Activated T-helper 1 cell treated with Interleukin-2 at 50 U/mL for 16 hours (primary cell): ENCODE measurements around the gene FLAD1.
A peak's percentile ranks its signal among the peaks of the same experiment; 100 is the strongest.

ENCODE experiments used
- DNase-seq: peaks from one replicate; pipeline ENCODE4 v3.0.0-alpha.2; 2020; ENCODE audit warnings: low read depth

FLAD1 gene

DNA sequence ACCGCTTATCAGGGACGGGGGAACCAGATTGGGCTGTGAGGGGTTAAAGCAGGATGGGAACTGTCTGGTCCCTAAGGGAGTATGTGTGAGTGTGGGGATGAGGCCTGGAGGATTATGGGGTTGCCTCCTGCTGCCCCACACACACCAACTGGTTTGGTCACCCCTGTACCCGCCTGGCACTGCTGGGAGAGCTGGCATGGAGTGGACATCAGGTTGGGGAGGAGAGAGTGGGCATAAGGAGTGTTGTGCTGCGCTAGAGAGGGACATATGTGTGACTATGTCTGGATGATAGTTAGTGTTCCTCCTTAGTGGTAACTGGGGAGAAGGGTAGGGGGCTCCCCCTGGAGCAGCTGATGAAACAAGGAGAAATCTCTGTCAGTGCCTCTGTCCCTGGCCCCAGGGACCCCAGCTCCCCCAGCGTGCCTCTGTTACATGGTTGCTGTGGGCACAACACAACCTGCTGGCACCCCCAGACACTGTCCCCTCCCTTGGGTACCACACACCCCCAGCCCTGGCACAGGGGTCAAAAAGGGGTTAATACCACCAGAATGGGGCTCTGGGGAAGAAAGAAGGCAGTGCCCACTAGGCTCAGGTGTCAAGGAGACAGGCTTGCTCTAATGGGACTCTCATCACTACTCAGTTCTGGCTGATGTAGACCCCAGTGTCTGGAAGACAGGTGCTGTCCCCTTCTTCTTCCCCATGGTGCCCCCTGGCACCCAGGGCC is 21.4 kb downstream of the FLAD1 start:
- DNase-seq, result no peak

DNA sequence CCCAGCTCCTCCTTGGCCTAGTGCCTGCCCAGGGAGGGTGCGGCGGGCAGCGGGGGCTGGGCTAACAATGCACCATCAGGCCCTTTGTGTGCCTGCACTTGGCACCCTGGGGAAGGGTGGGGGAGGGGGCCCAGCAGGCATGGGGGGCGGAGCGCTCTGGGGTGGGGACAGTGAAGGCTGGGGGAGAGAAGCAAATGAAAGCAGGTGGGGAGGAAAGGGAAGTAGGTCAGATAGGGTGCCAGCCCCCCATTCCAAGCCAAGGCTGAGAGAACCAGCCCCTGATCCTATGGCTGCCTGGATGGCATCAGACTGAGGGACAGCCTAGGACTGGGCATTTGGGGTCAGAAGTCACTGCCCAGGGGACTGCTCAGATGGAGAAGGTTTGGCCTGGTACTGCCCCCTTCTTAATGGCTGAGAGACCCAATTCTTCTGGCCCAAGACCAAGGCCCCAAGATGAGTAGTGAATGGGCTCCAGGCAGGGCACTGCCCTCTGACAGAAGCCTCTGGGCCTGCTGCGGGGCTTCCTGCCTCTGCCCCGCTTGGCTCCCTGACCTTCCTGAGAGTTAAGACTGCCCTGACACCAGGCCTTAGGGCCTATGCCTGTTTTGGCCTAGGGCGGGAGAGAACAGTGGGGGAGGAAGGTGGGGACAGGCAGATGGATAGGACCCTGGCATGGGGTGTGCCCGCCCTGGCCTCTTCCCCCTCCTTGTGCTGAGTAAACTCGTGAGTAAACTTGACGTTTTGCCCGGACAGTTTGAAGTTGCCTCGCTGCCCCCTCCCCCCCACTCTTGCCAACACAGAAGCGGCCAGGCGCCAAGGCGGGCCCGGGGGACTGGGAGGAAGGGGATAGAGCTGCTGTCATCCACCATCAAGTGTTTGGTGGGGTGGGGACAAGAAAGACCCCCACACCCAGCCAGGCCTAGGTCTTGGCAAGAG is 22.2 kb downstream of the FLAD1 start:
- DNase-seq, result no peak

DNA sequence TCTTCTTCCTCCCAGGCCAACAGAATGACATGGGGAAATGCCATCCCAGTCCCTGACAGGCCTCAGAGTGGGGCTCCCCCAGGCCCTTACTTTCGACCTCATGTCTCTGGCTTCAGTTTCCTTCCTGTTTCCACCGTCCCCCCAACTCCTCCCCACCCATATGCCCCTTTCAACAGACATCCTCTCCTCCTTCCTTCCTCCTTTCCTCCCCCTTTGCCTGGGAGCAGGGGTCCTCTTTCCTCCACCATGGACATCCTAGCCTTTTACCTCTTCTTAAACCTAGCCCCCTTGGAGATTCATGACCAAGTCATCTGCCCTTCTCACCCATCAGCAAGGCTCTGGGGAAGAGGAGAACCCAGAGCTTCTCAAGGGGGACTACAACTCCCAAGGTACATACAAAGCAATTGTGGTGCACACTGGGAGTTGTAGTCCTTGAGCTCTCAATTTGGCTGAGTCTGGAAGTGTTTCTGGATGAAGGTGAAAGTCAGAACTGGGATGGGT is 23.5 kb downstream of the FLAD1 start:
- no peak for DNase-seq

DNA sequence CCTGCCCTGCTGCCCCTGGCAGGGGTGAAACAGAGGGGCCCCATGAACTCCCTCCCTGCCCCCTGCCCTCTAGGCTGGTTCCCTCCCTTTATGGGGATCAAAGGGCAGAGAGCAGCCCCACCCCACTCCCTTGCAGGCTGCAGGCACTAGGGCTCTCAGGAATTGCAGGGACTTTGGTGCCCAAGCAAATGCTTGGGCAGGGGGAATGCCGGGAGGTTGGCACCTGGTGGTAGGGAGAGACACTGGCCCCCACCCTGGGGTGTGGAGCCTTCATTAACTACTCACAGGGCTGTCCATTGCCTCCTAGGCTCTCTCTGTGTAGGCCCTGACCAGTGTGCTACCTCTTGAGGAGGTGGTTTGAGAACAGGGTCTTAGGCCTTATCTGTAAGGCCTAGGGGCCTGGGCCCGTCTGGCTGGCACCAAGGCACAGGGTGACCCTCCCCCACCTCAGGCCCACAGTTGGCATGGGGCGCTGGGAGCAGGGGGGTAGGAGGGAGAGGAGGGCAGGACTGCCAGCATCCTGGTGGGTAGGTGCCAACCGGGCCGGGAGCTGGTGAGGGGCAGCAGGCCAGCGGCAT is 24.2 kb downstream of the FLAD1 start:
- no peak for DNase-seq

DNA sequence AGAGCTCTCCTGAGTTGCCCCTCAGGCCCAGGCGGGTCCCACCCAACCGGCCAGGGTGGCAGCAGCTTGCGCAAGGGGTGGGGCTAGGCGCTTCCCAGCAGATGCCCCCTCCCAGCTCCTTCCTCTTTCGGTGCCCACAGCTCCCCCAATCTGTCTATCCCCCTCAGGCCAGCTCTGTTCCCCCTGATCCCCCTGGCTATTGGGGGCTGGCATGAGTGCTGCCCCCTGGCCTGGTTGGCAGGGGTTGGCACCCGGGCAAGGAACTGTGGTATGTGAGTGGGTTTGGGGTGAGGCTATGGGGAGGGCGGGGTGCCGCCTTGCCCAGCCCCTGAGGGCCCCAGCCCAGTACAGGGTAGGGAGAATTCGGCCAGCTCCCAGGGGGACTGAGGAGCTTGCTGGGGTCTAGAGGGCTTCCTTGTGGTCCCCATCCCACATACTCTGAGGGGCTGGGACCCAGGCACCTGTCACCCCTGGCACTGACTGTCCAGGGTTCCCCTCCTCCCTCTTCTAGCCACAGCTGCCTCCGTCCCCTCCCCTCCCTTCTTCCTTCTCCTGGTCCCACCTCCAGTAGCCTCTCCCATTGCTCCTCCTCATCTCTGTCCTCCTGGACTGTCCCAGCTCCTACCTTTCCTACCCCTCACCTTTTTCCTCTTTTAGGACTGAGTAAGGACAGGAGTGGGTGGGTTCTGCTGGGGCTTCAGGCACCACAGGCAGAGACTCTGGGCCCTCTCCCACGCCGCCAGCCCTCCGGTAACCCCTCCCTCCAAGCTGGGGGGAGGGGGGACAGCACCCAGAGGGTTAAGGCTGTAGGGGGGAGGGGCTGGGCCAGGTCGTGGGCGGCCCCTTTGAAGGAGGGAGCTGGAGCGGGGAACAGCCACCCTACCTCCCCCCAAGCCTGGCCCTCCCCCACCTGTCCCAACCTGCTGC is 25.1 kb downstream of the FLAD1 start:
- DNase-seq, result no peak

DNA sequence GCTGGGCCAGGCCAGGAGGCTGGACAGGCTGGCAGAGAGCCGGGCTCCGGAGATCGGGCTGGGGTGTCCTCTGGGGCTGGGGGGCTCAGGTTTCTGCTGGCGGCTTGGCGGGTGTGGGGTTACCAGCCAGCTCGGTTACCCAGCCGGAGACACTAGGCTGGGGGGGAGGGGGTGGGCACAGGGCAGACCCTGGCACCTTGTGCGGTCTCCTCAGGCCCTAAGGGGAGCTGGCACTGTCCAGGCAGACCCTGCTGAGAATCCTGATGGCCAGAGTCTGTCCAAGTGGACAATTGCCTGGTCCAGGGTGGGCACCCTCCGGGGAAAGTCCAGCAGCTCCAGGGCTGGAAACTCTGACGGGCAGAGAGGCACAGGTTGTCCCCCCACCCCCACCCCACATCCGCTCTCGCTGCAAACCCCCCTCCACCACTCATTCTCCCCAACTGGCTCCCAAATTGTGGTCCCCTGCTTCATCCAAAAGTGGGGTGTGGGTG is 26.1 kb downstream of the FLAD1 start:
- DNase-seq, result no peak

DNA sequence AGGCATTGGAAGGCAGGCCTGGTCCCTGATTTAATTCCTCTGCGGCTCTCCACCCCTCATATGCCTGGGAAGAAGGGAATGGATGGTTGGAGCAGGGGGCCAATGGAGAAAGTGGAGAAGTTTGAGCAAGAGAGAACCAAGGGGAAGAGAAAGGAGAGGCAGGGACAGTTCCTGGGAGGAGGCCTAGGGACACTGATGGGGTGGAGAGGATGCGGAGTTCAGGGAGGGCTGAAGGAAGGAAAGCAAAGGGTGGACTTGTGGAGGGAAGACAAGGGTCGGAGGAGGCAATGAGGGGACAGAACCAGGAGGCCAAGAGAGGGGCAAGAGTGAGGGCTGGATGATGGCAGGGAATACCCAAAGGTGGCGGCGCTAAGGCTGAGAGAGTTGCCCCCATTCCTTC is 26.6 kb downstream of the FLAD1 start:
- no peak for DNase-seq

DNA sequence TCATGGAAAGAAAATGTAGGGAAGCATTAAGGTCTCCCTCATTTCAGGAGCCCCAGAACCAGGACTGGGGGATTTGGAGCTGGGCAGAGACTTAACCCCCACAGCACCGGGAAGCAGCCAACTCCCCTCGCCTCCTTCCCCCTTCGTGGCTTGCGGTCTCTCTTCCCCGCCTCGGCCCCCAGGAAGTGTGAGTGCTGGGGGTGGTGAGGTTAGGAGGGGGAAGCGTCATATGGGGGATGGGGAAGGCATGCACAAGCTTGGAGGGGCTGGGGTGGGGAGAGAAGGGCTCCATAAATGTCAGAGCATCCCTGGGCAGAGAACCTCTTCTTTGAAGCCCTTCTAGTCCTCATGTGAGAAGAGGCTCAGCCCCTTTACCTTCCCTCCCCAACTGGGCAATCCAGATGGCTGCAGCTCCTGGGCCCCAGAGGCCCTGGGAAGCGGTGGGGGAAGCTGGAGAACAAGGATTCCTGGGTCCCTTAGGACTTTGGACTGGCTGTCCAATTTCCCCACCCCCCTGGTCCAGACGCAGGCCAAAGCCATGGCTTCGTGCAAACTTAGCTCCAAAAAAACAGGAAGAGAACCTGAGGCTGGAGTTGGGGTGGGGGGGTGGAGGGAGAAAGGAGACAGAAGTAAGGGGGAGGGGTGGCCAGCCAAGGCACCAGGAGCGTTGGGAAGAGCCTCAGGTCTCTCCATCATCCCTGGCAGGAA is 27.2 kb downstream of the FLAD1 start:
- no peak for DNase-seq

DNA sequence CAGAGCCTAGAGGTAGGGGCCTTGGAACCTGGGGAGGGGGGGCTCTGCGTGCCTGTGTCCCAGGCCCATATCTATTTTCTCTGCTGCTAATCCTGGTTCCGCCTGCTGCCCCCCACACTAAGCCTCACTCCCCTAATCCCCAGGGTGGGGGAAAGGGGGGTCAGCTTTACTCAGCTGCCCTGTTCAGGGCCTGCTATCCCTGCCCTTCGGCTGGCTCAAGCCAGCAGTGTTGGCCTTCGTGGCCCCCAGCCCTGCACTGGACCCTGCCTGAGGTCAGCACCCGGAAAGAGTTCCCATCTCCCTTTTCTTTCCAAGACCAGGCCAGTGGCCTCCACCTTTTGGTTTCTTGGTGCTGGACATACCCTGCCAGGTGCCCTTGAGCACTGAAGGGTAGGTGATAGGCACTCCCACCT is 27.9 kb downstream of the FLAD1 start:
- DNase-seq, result no peak

DNA sequence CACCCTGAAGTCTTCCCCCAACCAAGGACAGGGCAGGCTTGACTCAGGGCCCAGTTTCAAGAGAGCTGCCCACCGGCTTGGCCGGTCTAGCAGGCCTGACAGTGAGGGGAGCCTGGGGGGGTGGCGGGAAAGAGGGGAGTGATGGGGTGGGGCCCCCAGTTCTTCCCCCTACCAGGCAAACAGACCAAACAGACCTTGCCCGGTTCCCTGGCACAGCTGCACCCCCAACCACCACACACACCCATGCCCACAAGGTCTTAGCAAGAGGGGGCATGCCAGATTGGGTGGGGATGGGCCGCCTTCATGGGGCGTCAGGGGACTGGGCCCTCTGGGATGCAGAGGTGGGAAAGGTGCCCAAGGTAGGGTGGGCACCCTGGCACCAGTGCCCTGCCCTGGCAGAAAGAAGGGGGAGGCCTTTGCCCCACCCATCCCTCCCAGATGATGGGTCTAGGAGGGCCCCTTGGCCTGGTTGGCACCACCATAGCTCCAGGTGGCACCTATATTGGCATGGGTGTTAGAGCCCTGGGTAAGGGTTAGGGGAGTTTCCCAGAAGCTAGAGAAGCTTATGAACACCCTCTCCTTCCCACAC is 28.4 kb downstream of the FLAD1 start:
- no peak for DNase-seq

DNA sequence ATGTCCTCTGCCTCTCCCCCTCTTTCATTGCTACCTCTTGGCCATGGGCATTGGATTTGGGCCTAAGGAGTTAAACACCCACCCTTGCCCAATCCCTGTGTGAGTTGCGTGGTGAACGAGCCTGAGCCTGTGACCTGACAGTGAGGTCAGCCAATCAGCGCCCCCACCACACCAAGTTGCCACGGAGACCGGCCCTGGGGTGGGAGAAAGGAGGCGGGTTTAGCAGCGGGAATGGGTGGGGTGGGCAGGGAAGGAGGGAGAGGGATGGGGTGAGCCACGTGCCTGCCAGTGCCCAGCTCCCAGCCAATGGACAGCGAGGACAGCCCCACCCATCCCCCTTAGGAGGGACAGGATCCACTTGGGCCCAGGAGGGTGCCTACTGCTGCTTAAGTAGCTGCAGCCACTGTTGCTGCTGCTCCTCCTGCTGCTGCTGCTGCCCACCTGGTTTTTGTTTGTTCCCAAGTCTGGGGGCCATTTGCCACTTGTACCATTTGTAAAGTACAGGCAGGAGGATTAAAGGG is 28.9 kb downstream of the FLAD1 start:
- no peak for DNase-seq

DNA sequence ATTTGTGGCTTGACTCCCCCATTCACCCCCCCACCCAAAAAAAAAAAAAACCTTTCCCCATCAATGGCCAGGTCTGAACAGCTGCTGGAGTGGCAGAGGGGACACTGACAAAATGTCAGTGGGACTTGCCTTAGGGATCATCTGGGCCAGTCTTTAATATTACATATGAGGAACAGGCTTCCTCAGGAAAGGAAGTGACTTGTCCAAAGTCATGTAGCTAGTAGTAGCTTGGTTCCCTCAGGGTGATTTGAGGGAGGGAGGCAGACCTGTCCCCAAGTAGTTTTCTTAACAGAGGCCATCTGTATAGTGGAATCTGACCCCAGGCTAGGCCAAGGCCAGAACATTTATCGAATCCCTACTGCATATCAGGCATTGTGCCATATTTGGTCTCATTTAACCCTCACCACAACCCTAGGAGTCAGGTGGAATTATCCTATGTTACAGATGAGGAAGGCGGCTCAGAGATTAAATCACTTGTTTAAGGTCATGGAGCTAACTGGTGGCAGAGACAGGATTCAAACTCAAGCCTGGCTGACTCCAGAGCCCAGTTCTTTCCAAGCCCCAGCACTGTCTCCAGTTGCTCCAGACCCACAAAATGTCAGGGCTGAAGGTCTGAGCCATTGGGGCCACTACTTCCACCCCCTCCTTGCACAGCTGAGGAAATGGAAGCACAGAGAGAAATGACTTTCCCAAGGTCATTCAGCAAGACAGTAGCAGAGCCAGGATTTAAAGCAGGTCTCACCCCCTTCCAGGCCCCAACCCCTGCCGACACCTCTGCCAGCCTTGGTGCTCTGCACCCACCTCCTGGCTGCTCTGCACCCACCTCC is 29.8 kb downstream of the FLAD1 start:
- no peak for DNase-seq

DNA sequence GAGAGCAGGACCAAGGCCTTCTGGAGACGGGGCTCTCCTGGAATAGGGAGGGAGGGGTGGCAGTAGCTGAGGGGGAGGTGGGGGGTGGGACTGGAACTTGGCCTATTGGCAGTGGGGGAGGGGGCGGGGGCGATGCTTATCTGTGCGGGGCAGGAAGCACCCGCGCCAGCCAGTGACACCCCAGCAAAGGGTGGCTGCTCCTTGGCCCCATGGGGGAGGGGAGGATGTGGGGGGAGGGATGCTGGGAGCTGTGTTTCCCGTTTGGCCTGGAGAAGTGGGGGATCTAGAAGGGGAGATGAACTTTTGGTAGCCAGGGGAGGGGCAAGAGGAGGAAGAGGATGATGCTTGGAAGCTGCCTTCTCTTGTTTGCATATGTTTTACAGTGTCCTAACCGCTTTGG is 30.5 kb downstream of the FLAD1 start:
- peak; percentile 42 for DNase-seq

DNA sequence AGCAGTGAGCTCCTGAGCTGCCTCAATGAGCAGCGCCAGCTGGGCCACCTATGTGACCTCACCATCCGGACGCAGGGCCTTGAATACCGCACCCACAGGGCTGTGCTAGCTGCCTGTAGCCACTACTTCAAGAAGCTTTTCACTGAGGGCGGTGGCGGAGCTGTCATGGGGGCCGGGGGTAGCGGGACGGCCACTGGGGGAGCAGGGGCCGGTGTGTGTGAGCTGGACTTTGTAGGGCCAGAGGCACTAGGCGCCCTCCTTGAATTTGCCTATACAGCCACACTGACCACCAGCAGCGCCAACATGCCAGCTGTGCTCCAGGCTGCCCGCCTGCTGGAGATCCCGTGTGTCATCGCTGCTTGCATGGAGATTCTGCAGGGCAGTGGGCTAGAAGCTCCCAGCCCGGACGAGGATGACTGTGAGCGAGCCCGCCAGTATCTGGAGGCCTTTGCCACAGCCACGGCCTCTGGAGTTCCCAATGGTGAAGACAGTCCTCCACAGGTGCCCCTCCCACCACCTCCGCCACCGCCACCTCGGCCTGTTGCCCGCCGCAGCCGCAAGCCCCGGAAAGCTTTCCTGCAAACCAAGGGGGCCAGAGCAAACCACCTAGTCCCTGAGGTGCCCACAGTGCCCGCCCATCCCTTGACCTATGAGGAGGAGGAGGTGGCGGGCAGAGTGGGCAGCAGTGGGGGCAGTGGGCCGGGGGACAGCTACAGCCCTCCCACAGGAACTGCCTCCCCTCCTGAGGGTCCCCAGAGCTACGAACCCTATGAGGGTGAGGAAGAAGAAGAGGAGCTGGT is 31.8 kb downstream of the FLAD1 start:
- no peak for DNase-seq

DNA sequence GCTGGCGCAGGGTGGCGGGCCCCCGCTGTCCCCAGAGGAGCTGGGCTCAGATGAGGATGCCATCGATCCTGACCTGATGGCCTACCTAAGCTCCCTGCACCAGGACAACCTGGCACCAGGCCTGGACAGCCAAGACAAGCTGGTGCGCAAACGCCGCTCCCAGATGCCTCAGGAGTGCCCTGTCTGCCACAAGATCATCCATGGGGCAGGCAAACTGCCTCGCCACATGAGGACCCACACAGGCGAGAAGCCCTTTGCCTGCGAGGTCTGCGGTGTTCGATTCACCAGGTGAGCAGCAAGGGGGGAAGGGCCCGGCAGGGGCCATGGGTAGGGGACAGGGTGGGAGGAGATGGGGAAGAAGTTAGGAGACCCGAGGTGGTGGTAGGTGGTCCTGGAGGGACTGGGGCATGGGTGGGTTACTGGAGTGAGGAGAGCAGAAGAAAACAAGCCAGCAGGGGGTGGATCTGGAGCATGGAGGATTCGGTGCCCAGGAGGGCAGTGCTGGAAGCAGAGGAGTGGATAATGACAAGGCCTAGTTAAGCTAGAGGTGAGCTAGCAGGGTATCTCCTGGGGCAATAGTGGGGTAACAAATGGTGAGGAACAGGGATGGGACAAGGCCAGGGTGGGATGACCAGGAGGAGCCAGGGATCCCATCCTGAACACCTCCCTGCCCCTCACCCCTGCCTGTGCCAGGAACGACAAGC is 32.5 kb downstream of the FLAD1 start:
- no peak for DNase-seq

DNA sequence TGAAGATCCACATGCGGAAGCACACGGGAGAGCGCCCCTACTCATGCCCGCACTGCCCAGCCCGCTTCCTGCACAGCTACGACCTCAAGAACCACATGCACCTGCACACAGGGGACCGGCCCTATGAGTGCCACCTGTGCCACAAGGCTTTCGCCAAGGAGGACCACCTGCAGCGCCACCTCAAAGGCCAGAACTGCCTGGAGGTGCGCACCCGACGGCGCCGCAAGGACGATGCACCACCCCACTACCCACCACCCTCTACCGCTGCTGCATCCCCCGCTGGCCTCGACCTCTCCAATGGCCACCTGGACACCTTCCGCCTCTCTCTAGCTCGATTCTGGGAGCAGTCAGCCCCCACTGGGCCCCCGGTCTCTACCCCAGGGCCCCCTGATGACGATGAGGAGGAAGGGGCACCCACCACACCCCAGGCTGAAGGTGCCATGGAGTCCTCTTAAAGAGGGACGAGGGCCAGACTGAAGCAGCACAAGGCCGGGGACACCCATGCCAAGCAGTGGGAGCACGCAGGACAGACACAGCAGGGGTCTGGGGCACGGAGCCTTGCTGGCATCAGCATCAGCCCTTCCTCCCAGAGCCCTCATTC is 33.2 kb downstream of the FLAD1 start:
- no peak for DNase-seq
